HG03439 (cell line): Measurements from ENCODE around the gene ZNF100.
"Not testable (repeated sequence)": the region's sequence is repeated elsewhere in the genome, so short reads cannot be mapped to it uniquely, and the experiment has no call there.

Experiments used
- ATAC-seq: cut with Tn5 transposase; IDR thresholded peaks from one replicate; pipeline ENCODE4 v1.9.1; 2021; ENCODE audit warnings: mild to moderate bottlenecking, moderate library complexity; ENCODE audit not compliant: unreplicated experiment

ZNF100 gene

DNA sequence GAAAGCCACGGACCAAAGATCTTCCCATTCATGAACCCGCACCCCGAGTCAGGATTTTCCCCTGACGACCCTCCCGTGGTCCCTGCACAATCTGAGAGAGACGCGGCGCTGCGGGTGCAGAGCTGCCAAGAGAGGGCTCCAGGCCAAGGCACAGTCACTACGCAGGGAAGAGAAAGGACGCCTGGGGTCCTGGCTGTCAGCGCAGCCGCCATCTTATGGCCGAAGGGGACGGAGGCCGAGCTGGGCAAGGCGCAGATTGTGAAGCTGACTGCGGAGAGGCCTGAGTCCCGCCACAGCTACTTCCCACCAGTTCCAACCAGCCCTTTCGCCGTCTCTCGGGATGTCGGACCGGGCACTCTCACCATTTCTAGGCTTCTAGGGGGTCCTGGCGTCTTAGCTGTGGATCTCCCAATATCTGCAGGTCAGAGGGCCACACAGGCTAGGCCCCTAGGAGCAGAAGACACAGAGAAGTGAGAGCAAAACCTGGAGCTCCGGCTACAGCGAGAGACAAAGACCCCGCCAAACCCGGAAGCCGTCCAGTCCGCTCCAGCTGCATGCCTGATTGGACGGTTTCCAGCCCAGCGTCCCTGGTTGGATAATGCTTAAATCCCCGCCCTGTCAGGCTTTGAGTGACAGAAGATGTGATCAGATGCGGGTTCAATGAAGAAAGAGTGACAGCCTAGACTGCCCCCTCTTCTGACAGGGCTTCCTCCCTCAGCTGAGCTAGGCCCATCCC, at the start of gene ZNF100:
Gene ZNF100, minus strand, starts transcription at position 515 of the 736 bp plus-strand sequence. Its CDS starts 150 bp downstream, at position 365.
- peak; percentile 96 for ATAC-seq

- ATAC-seq, result no peak
Measured at GRCh38 chr19:21812448-21812847, 45.1 kb upstream of the ZNF100 start.

- not testable (repeated sequence) for ATAC-seq
Measured at GRCh38 chr19:21808400-21809000, 41.1 kb upstream of the ZNF100 start.

DNA sequence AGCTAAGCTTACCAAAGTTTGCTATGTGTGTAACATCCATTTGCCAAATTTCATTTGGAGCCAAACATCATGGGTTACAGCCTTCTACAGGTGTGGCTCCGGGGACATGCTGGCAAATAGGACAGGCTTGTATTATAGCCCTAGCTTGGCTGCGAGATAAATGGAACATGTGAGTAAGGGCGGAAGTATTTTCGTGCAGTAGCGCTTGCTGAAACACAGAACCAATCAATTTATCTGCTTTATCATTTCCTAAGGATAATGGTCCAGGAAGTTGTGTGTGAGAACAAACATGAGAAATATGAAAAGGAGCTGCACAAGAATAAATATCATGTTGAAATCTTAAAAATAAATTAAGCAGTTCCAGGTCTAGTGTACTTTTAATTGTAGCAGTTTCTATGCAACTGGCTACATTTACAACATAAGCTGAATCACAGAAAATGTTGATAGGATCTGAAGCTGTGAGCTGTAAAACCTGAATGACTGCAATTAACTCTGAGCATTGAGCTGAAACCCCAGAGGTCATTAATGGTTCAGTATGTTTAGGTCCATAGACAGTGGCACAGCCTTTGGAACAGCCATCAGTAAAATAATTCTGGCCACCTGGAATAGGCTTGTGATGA, 22.2 kb upstream of the ZNF100 start:
- no peak for ATAC-seq

- ATAC-seq, result no peak
Measured at GRCh38 chr19:21786936-21787335, 19.6 kb upstream of the ZNF100 start.

DNA sequence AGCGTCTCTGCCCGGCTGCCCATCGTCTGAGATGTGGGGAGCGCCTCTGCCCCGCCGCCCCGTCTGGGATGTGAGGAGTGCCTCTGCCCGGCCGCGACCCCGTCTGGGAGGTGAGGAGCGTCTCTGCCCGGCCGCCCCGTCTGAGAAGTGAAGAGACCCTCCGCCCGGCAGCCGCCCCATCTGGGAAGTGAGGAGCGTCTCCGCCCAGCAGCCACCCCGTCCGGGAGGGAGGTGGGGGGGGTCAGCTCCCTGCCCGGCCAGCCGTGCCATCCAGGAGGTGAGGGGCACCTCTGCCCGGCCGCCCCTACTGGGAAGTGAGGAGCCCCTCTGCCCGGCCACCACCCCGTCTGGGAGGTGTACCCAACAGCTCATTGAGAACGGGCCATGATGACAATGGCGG, 8.4 kb upstream of the ZNF100 start:
- not testable (repeated sequence) for ATAC-seq

GRCh38 chr19:21766705-21767064, 694 bp downstream of the ZNF100 start:
- not testable (repeated sequence) for ATAC-seq

DNA sequence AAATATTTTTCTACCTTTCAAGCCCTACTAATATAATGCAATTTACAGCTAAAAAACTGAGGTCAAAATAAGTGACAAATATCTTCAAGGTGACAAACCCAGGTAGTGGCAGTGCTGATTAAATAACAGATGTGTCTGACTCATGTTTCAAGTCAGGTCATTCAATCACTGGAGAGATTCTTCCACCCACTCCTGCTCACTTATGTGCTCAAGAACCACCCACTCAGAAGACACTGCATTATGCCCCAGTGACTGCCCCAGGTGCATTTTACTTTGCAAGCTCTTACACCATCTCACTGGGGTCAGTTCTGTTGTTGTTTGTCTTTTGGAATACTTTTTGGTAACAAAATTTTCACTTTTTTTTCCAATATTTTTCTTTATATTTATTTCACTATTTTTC, 2.2 kb downstream of the ZNF100 start:
- ATAC-seq, result no peak

DNA sequence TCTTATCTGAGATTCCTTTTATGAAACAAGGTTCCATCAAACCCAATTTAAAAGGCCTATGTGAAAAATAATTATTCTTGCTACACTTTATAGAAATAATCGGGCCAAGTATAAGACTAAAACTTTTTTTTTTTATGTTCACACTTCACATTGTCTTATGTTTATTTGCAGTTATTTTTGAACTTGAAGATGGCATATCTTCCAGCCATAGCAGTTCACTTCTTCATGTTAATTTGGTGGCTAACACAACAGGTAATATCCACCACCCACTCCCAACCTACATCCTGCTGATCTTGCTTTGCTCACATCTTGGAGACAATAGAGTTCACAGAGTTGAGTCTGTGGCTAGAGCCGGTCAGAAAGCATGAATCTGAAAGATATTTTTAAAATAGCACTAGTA, 5.8 kb downstream of the ZNF100 start:
- ATAC-seq, result not testable (repeated sequence)

GRCh38 chr19:21758296-21758695, 9.1 kb downstream of the ZNF100 start:
- ATAC-seq, result no peak

DNA sequence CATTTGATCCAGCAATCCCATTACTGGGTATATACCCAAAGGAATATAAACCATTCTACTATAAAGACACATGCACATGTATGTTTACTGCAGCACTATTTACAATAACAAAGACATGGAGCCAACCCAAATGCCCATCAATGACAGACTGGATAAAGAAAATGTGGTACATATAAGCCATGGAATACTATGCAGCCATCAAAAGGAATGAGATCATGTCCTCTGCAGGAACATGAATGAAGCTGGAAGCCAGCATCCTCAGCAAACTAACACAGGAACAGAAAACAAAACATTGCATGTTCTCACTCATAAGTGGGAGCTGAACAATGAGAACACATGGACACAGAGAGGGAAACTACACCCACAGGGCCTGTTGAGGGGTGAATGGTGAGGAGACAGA, 11.8 kb downstream of the ZNF100 start:
- ATAC-seq, result not testable (repeated sequence)

DNA sequence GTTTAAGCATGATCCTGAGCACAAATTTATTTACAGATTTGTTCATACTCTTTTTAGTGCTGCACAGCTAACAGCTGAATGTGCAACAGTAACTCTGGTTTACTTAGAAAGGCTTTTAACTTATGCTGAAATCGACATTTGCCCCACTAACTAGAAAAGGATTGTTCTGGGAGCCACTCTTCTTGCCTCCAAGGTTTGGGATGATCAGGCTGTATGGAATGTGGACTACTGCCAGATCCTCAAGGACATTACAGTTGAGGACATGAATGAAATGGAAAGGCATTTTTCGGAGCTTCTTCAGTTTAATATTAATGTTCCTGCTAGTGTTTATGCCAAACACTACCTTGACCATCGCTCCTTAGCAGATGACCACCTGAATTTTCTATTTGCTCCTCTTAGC, 16.0 kb downstream of the ZNF100 start:
- ATAC-seq, result no peak

DNA sequence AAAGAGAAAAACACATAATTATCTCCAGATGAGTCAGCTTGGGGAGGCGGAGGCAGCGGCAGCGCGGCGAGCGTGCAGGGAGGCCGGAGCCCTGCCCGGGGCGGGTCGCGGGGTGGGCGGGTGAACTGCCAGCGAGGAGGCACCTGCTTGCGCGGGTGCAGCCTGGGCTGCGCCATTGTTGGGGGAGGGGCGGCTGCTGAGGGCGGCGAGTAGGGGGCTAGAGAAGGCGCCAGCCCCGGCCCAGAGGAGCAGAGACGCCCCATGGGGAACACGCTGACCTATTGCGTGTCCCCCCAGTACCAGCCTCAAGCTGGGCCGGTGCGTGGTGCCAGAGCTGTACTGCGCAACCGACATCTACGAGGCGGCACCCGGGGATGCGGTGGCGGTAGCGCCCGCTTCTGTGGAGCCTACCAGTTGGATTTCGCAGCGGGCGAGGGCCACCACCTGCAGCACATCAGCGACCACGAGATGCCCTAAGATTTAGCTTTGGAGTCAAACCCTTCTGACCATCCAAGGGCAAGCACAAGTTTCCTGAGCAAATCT, 16.7 kb downstream of the ZNF100 start:
- ATAC-seq, result no peak

- no peak for ATAC-seq
Measured at GRCh38 chr19:21749090-21749489, 18.3 kb downstream of the ZNF100 start.

DNA sequence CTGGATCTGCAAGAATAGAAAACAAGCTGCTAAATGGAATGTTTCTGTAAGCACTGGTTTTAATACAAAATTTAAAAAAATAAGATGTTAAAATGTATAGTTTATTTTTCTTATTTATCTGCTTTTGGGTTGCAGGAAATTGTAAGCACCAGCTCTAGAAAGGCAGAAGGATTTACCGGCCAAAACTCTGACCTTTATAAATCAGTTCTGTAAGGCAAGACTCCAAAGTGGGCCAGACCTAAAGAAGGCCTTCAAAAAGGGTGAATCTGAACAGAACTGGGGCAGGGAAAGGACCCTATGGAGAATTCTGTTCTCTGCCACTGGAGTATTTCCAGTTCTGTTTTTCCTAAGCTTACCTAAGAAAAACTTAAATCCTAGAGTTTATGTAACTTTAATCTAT, 19.3 kb downstream of the ZNF100 start:
- no peak for ATAC-seq

GRCh38 chr19:21740559-21740958, 26.8 kb downstream of the ZNF100 start:
- ATAC-seq, result no peak

GRCh38 chr19:21726942-21727747, 40.2 kb downstream of the ZNF100 start:
- not testable (repeated sequence) for ATAC-seq

GRCh38 chr19:21713761-21714160, 53.6 kb downstream of the ZNF100 start:
- ATAC-seq, result no peak

- ATAC-seq, result no peak
Measured at GRCh38 chr19:21709464-21709863, 57.9 kb downstream of the ZNF100 start.

DNA sequence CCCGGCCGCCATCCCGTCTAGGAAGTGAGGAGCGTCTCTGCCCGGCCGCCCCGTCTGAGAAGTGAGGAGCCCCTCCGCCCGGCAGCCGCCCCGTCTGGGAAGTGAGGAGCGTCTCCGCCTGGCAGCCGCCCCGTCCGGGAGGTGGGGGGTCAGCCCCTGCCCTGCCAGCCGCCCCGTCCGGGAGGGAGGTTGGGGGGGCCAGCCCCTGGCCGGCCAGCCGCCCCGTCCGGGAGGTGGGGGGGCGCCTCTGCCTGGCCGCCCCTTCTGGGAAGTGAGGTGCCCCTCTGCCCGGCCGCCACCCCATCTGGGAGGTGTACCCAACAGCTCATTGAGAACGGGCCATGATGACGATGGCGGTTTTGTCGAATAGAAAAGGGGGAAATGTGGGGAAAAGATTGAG, 59.5 kb downstream of the ZNF100 start:
- ATAC-seq, result not testable (repeated sequence)

DNA sequence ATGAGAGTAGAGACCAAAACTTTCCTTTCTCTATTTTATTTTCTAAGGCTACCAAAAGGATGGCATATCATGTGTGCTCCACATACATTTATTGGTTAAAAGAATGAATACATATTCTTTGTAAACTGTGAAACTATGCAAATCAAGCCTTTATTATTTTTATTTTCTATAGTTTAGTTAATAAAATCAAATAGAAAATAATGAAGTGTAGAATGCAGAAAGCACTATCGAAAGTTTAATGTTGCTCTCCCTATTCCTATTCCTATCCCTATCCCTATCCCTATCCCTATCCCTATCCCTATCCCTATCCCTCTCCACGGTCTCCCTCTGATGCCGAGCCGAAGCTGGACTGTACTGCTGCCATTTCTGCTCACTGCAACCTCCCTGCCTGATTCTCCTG, 60.3 kb downstream of the ZNF100 start:
- ATAC-seq, result no peak
